ENCODE measurements around the gene CDK1.

The CDK1 gene

GRCh38 chr10:60807499-60807898 is 29.2 kb downstream of the CDK1 start:
- Histone ChIP-seq H3K9me3 (ENCODE audit: control insufficient read depth in 5 of 5, low read length in 5 of 5) (no peaks in the 10 kb centered on the region), H3K4me1 (ENCODE audit: control insufficient read depth in 5 of 5, insufficient read depth in 5 of 5, low read length in 5 of 5) (peaks cover 2 to 37% (median 25%) of the 10 kb centered on the region in 5 donors), H3K27ac (ENCODE audit: low read depth, low read length) (no peak overlapping the region), H3K4me3 (ENCODE audit: low read depth in 1 of 5, low read length in 5 of 5) (no peak overlapping the region), H3K36me3 (ENCODE audit: control insufficient read depth in 5 of 5, insufficient read depth in 5 of 5, low read length in 5 of 5) (no peaks in the 10 kb centered on the region), H3K9ac (ENCODE audit: low read length in 5 of 5) (no peak overlapping the region), H3K27me3 (ENCODE audit: control insufficient read depth in 5 of 5, insufficient read depth in 4 of 5, low read length in 5 of 5) (no peaks in the 10 kb centered on the region)

- H3K4me3 ChIP-seq (ENCODE audit: low read depth in 1 of 5, low read length in 5 of 5): no peak overlapping the region
- H3K27me3 ChIP-seq (ENCODE audit: control insufficient read depth in 5 of 5, insufficient read depth in 4 of 5, low read length in 5 of 5): no peaks in the 10 kb centered on the region
- no peaks in the 10 kb centered on the region for H3K36me3 ChIP-seq (ENCODE audit: control insufficient read depth in 5 of 5, insufficient read depth in 5 of 5, low read length in 5 of 5)
- H3K9me3 ChIP-seq (ENCODE audit: control insufficient read depth in 5 of 5, low read length in 5 of 5): no peaks in the 10 kb centered on the region
- peaks cover 2 to 37% (median 25%) of the 10 kb centered on the region in 5 donors for H3K4me1 ChIP-seq (ENCODE audit: control insufficient read depth in 5 of 5, insufficient read depth in 5 of 5, low read length in 5 of 5)
- no peak overlapping the region for H3K9ac ChIP-seq (ENCODE audit: low read length in 5 of 5)
- H3K27ac ChIP-seq (ENCODE audit: low read depth, low read length): no peak overlapping the region
Observed at GRCh38 chr10:60808036-60808435, 29.8 kb downstream of the CDK1 start.

- Histone ChIP-seq H3K4me1 (ENCODE audit: control insufficient read depth in 5 of 5, insufficient read depth in 5 of 5, low read length in 5 of 5) (peaks cover 2 to 34% (median 25%) of the 10 kb centered on the region in 5 donors), H3K36me3 (ENCODE audit: control insufficient read depth in 5 of 5, insufficient read depth in 5 of 5, low read length in 5 of 5) (no peaks in the 10 kb centered on the region), H3K9ac (ENCODE audit: low read length in 5 of 5) (no peak overlapping the region), H3K4me3 (ENCODE audit: low read depth in 1 of 5, low read length in 5 of 5) (no peak overlapping the region), H3K27ac (ENCODE audit: low read depth, low read length) (peak overlapping the region; percentile 72), H3K27me3 (ENCODE audit: control insufficient read depth in 5 of 5, insufficient read depth in 4 of 5, low read length in 5 of 5) (no peaks in the 10 kb centered on the region), H3K9me3 (ENCODE audit: control insufficient read depth in 5 of 5, low read length in 5 of 5) (no peaks in the 10 kb centered on the region)
Observed at GRCh38 chr10:60809157-60809556, 30.9 kb downstream of the CDK1 start.

GRCh38 chr10:60810437-60811182 is 32.3 kb downstream of the CDK1 start:
- H3K27ac ChIP-seq (ENCODE audit: low read depth, low read length): peak overlapping the region; percentile 78
- no peak overlapping the region for H3K4me3 ChIP-seq (ENCODE audit: low read depth in 1 of 5, low read length in 5 of 5)

GRCh38 chr10:60816628-60817397 is 38.5 kb downstream of the CDK1 start:
- H3K4me1 ChIP-seq (ENCODE audit: control insufficient read depth in 5 of 5, insufficient read depth in 5 of 5, low read length in 5 of 5): peaks cover 0 to 22% (median 8%) of the 10 kb centered on the region in 5 donors
- no peaks in the 10 kb centered on the region for H3K27me3 ChIP-seq (ENCODE audit: control insufficient read depth in 5 of 5, insufficient read depth in 4 of 5, low read length in 5 of 5)
- no peak overlapping the region for H3K27ac ChIP-seq (ENCODE audit: low read depth, low read length)
- no peaks in the 10 kb centered on the region for H3K36me3 ChIP-seq (ENCODE audit: control insufficient read depth in 5 of 5, insufficient read depth in 5 of 5, low read length in 5 of 5)
- H3K9me3 ChIP-seq (ENCODE audit: control insufficient read depth in 5 of 5, low read length in 5 of 5): no peaks in the 10 kb centered on the region
- H3K9ac ChIP-seq (ENCODE audit: low read length in 5 of 5): peak overlapping the region in 1 of 5 donors; percentile 28
- H3K4me3 ChIP-seq (ENCODE audit: low read depth in 1 of 5, low read length in 5 of 5): peak overlapping the region in 1 of 5 donors; percentile 14

More at GRCh38 chr10:60810437-60811182, 32.3 kb downstream of the CDK1 start:
- Histone ChIP-seq H3K9me3 (ENCODE audit: control insufficient read depth in 5 of 5, low read length in 5 of 5) (no peaks in the 10 kb centered on the region), H3K4me1 (ENCODE audit: control insufficient read depth in 5 of 5, insufficient read depth in 5 of 5, low read length in 5 of 5) (peaks cover 2 to 34% (median 25%) of the 10 kb centered on the region in 5 donors), H3K27me3 (ENCODE audit: control insufficient read depth in 5 of 5, insufficient read depth in 4 of 5, low read length in 5 of 5) (no peaks in the 10 kb centered on the region), H3K9ac (ENCODE audit: low read length in 5 of 5) (peak overlapping the region in 1 of 5 donors; percentile 11), H3K36me3 (ENCODE audit: control insufficient read depth in 5 of 5, insufficient read depth in 5 of 5, low read length in 5 of 5) (no peaks in the 10 kb centered on the region)

GRCh38 chr10:60817398-60817805 is 39.1 kb downstream of the CDK1 start:
- H3K27ac ChIP-seq (ENCODE audit: low read depth, low read length): no peak overlapping the region

GRCh38 chr10:60818134-60818770 is 40.0 kb downstream of the CDK1 start:
- Histone ChIP-seq H3K27ac (ENCODE audit: low read depth, low read length) (no peak overlapping the region), H3K4me1 (ENCODE audit: control insufficient read depth in 5 of 5, insufficient read depth in 5 of 5, low read length in 5 of 5) (peaks cover 0 to 22% (median 8%) of the 10 kb centered on the region in 5 donors), H3K9ac (ENCODE audit: low read length in 5 of 5) (peak overlapping the region in 1 of 5 donors; percentile 58), H3K9me3 (ENCODE audit: control insufficient read depth in 5 of 5, low read length in 5 of 5) (no peaks in the 10 kb centered on the region), H3K27me3 (ENCODE audit: control insufficient read depth in 5 of 5, insufficient read depth in 4 of 5, low read length in 5 of 5) (no peaks in the 10 kb centered on the region), H3K4me3 (ENCODE audit: low read depth in 1 of 5, low read length in 5 of 5) (no peak overlapping the region), H3K36me3 (ENCODE audit: control insufficient read depth in 5 of 5, insufficient read depth in 5 of 5, low read length in 5 of 5) (no peaks in the 10 kb centered on the region)

More at GRCh38 chr10:60817398-60817805, 39.1 kb downstream of the CDK1 start:
- Histone ChIP-seq H3K9me3 (ENCODE audit: control insufficient read depth in 5 of 5, low read length in 5 of 5) (no peaks in the 10 kb centered on the region), H3K27me3 (ENCODE audit: control insufficient read depth in 5 of 5, insufficient read depth in 4 of 5, low read length in 5 of 5) (no peaks in the 10 kb centered on the region), H3K4me1 (ENCODE audit: control insufficient read depth in 5 of 5, insufficient read depth in 5 of 5, low read length in 5 of 5) (peaks cover 0 to 22% (median 8%) of the 10 kb centered on the region in 5 donors), H3K9ac (ENCODE audit: low read length in 5 of 5) (no peak overlapping the region), H3K4me3 (ENCODE audit: low read depth in 1 of 5, low read length in 5 of 5) (no peak overlapping the region), H3K36me3 (ENCODE audit: control insufficient read depth in 5 of 5, insufficient read depth in 5 of 5, low read length in 5 of 5) (no peaks in the 10 kb centered on the region)

GRCh38 chr10:60819271-60819670 is 41.0 kb downstream of the CDK1 start:
- Histone ChIP-seq H3K9ac (ENCODE audit: low read length in 5 of 5) (no peak overlapping the region), H3K4me1 (ENCODE audit: control insufficient read depth in 5 of 5, insufficient read depth in 5 of 5, low read length in 5 of 5) (peaks cover 0 to 22% (median 8%) of the 10 kb centered on the region in 5 donors), H3K4me3 (ENCODE audit: low read depth in 1 of 5, low read length in 5 of 5) (no peak overlapping the region), H3K9me3 (ENCODE audit: control insufficient read depth in 5 of 5, low read length in 5 of 5) (no peaks in the 10 kb centered on the region), H3K36me3 (ENCODE audit: control insufficient read depth in 5 of 5, insufficient read depth in 5 of 5, low read length in 5 of 5) (no peaks in the 10 kb centered on the region), H3K27ac (ENCODE audit: low read depth, low read length) (no peak overlapping the region), H3K27me3 (ENCODE audit: control insufficient read depth in 5 of 5, insufficient read depth in 4 of 5, low read length in 5 of 5) (no peaks in the 10 kb centered on the region)

GRCh38 chr10:60820093-60820754 is 41.9 kb downstream of the CDK1 start:
- no peak overlapping the region for H3K27ac ChIP-seq (ENCODE audit: low read depth, low read length)
- no peaks in the 10 kb centered on the region for H3K36me3 ChIP-seq (ENCODE audit: control insufficient read depth in 5 of 5, insufficient read depth in 5 of 5, low read length in 5 of 5)
- H3K9ac ChIP-seq (ENCODE audit: low read length in 5 of 5): no peak overlapping the region
- H3K4me3 ChIP-seq (ENCODE audit: low read depth in 1 of 5, low read length in 5 of 5): no peak overlapping the region
- H3K4me1 ChIP-seq (ENCODE audit: control insufficient read depth in 5 of 5, insufficient read depth in 5 of 5, low read length in 5 of 5): peaks cover 4 to 27% (median 8%) of the 10 kb centered on the region in 5 donors
- H3K27me3 ChIP-seq (ENCODE audit: control insufficient read depth in 5 of 5, insufficient read depth in 4 of 5, low read length in 5 of 5): no peaks in the 10 kb centered on the region
- H3K9me3 ChIP-seq (ENCODE audit: control insufficient read depth in 5 of 5, low read length in 5 of 5): no peaks in the 10 kb centered on the region
